Measurements from ENCODE around the gene KIAA0753. TPM values are rescaled to one million over a fixed set of nuclear protein-coding genes. Genes with fewer than 3 reads are reported as not detected.

The KIAA0753 gene
- polyA plus RNA-seq, 1 of the 3 experiments (the other 2 are of a cell fraction) = 7.2 TPM

DNA sequence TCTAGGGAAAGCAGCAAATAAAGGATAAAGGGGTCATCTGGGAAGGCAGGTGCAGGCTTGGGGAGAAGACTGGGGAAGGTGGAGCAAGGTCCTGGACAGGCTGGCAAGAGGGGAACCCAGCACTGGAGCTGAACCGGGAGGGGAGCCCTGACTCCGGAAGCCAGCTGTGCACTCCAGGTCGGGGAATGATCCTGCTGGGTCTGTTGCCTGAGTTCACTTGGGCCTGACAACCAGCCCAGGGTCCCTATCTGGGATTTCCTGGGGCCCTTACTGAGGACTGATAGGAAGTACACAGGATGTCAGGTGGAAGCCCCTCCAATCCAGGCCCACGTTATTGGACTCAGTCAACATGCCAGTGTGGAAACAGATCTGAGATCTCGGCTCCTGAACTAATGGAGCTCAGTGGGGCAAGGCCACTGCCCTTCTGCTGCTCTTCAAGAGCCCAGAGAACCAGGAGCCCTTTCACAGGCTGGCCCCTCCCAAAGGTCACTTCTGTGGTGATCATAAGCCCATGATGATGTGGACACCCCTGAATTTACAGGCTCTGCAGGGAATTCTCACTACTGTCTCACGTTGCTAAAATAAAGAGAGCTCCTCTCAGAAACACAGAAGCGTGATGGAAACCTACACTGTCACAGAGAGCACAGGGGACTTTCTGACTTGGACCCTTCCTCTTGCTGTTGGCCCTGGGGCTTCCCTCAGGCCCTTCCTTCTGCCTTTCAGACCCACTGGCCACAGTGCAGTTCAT lies 64.3 kb downstream of the KIAA0753 start:
- Histone ChIP-seq H3K9me2 (no peaks in the 10 kb centered on the region), H3K4me3 (ENCODE audit: low read depth in 2 of 2, low read length in 1 of 2) (no peak overlapping the region), H3K79me2 (ENCODE audit: insufficient read depth) (no peaks in the 10 kb centered on the region), H3K4me1 (ENCODE audit: control insufficient read depth in 1 of 2, insufficient read depth in 2 of 2, low read depth in 1 of 2, low read length in 1 of 2) (peaks cover 0 to 13% of the 10 kb centered on the region in 2 experiments; a peak in 1 of 4 replicates), H4K20me1 (ENCODE audit: insufficient read depth) (no peaks in the 10 kb centered on the region), H3K9me3 (no peaks in the 10 kb centered on the region), H3K9ac (no peak overlapping the region), H3F3A (replicated peaks; ENCODE audit: insufficient read depth) (no peaks in the 10 kb centered on the region), H3K27ac (ENCODE audit: low read depth in 2 of 2, low read length in 1 of 2) (no peak overlapping the region), H3K36me3 (replicated peaks in 1 of 2; ENCODE audit: control insufficient read depth in 1 of 2, insufficient read depth in 2 of 2, low read length in 1 of 2) (peaks cover 17 to 38% of the 10 kb centered on the region in 2 experiments), H3K27me3 (ENCODE audit: insufficient read depth) (no peaks in the 10 kb centered on the region), H3K4me2 (no peak overlapping the region), H2AFZ (ENCODE audit: low read depth) (no peak overlapping the region)
- ChIA-PET CTCF (interaction anchor here (1.4 kb wide), 1 partner anchor 18 kb away, joined by 3 read pairs; no protein-coding TSS in a partner anchor), POLR2A (no interaction called here)
- no peak for DNase-seq
- TF ChIP-seq JUND (IDR thresholded peaks at IDR 0.05) (no peak), GABPA (IDR thresholded peaks at IDR 0.05; ENCODE audit: low read depth) (no peak), EP300 (IDR thresholded peaks at IDR 0.05; ENCODE audit: borderline replicate concordance in 1 of 2, low read depth in 1 of 2, low read length in 1 of 2) (no peak), FOXJ3 (CRISPR knock-in tag; IDR thresholded peaks at IDR 0.05) (no peak), TCF12 (IDR thresholded peaks at IDR 0.05) (no peak), SMC3 (IDR thresholded peaks at IDR 0.05; ENCODE audit: low read depth, low read length) (no peak), POLR2AphosphoS5 (IDR thresholded peaks at IDR 0.05; ENCODE audit: low read depth, low read length) (no peak), TAF1 (IDR thresholded peaks at IDR 0.05; ENCODE audit: borderline replicate concordance, low read depth, low read length) (no peak), FOSL2 (IDR thresholded peaks at IDR 0.05; ENCODE audit: borderline replicate concordance, low read depth) (no peak), RAD21 (IDR thresholded peaks at IDR 0.05; ENCODE audit: low read length) (no peak), EZH2phosphoT487 (IDR thresholded peaks at IDR 0.05; ENCODE audit: borderline replicate concordance, low read depth) (no peak), CHD2 (IDR thresholded peaks at IDR 0.05; ENCODE audit: low read length, partially characterized antibody) (no peak), SIN3A (IDR thresholded peaks at IDR 0.05; ENCODE audit: borderline replicate concordance, low read depth, low read length) (no peak), GATA2 (CRISPR knock-in tag; IDR thresholded peaks at IDR 0.05) (no peak), ELF1 (IDR thresholded peaks at IDR 0.05) (no peak)
- TF ChIP-seq, protein P1, sequence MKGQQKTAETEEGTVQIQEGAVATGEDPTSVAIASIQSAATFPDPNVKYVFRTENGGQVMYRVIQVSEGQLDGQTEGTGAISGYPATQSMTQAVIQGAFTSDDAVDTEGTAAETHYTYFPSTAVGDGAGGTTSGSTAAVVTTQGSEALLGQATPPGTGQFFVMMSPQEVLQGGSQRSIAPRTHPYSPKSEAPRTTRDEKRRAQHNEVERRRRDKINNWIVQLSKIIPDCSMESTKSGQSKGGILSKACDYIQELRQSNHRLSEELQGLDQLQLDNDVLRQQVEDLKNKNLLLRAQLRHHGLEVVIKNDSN (IDR thresholded peaks at IDR 0.05; ENCODE audit: borderline replicate concordance, low read depth) = no peak
- TF ChIP-seq, protein P2, sequence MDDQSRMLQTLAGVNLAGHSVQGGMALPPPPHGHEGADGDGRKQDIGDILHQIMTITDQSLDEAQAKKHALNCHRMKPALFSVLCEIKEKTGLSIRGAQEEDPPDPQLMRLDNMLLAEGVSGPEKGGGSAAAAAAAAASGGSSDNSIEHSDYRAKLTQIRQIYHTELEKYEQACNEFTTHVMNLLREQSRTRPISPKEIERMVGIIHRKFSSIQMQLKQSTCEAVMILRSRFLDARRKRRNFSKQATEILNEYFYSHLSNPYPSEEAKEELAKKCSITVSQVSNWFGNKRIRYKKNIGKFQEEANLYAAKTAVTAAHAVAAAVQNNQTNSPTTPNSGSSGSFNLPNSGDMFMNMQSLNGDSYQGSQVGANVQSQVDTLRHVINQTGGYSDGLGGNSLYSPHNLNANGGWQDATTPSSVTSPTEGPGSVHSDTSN (IDR thresholded peaks at IDR 0.05) = no peak
- TF ChIP-seq, protein P3, sequence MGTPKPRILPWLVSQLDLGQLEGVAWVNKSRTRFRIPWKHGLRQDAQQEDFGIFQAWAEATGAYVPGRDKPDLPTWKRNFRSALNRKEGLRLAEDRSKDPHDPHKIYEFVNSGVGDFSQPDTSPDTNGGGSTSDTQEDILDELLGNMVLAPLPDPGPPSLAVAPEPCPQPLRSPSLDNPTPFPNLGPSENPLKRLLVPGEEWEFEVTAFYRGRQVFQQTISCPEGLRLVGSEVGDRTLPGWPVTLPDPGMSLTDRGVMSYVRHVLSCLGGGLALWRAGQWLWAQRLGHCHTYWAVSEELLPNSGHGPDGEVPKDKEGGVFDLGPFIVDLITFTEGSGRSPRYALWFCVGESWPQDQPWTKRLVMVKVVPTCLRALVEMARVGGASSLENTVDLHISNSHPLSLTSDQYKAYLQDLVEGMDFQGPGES (IDR thresholded peaks at IDR 0.05; ENCODE audit: low read depth, low read length) = no peak
- TF ChIP-seq, protein P4, sequence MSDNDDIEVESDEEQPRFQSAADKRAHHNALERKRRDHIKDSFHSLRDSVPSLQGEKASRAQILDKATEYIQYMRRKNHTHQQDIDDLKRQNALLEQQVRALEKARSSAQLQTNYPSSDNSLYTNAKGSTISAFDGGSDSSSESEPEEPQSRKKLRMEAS (IDR thresholded peaks at IDR 0.05; ENCODE audit: low read depth) = no peak
- TF ChIP-seq, protein P5, sequence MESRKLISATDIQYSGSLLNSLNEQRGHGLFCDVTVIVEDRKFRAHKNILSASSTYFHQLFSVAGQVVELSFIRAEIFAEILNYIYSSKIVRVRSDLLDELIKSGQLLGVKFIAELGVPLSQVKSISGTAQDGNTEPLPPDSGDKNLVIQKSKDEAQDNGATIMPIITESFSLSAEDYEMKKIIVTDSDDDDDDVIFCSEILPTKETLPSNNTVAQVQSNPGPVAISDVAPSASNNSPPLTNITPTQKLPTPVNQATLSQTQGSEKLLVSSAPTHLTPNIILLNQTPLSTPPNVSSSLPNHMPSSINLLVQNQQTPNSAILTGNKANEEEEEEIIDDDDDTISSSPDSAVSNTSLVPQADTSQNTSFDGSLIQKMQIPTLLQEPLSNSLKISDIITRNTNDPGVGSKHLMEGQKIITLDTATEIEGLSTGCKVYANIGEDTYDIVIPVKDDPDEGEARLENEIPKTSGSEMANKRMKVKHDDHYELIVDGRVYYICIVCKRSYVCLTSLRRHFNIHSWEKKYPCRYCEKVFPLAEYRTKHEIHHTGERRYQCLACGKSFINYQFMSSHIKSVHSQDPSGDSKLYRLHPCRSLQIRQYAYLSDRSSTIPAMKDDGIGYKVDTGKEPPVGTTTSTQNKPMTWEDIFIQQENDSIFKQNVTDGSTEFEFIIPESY (IDR thresholded peaks at IDR 0.05; ENCODE audit: borderline replicate concordance, low read depth) = no peak
- WGBS (ENCODE audit: low lambda C conversion rate) = 92% methylated on average over 7 of the region's 7 CpGs

Measured in SK-N-SH (cell line).